Measurements from ENCODE around the gene ZNF787.
A peak's percentile ranks its signal among the peaks of the same experiment; 100 is the strongest.
"Not testable (repeated sequence)": the region's sequence is repeated elsewhere in the genome, so short reads cannot be mapped to it uniquely, and the experiment has no call there.

ZNF787 gene

DNA sequence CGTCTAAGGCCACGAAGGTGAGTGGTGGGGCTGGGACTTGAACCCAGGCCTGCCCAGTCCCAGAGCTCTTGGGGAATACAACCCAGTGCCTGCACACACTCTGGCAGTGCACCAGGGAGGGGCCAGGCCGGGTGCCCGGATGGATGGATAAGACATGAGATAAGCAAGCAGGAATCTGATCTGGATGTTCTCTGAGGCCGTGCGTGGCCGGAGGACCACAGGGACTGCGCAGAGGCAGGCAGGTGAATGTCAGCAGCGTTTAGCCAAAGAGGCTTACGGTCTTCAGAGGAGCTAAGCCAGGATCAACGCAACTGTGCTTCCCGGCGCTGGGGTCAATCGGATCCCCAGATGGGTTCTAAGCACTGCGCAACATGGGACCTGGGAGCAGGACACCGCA lies 1.5 kb downstream of the ZNF787 start:
- no peak for DNase-seq

- DNase-seq: peak; percentile 46
These were observed 2.2 kb downstream of the ZNF787 start for GRCh38 chr19:56118666-56119581.

DNA sequence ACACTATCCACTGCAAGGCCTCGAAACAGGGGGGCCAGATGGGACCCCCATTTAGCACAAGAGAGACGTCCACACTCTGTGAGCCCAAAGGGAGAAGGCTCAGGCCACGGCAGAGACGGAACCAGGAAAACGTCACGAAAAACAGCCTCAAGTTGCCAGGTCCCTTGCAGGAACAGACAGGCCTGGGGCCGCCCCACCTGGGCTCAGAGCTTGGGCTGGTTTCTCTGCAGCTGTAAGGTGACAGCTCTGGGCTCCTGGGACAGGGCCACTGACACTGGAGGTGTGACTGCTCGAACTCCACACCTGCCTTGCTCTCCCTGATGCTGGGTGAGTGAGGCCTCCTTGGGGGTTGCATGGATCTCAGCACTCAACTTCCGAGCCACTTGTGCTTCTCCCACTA lies 3.2 kb downstream of the ZNF787 start:
- no peak for DNase-seq

GRCh38 chr19:56117376-56117884 lies 3.7 kb downstream of the ZNF787 start:
- DNase-seq: no peak

DNA sequence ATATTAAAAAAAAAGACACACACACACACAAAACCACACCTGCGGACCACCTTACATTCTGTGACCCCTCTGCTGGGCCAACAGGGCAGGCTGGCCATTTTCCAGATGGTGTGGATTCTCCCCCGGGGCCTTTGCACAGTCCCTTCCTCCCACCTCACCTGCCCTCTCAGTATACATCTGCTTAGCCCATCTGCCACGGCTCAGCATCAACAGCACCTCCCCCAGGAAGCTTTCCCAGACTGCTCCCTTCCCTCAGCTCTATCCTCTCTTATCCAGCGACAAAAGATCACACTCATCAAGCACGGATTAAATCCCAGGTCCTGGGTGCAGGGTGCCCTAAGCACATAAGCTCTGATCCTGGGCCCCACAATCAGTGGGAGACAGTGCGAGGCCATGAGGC lies 4.5 kb downstream of the ZNF787 start:
- DNase-seq: no peak

GRCh38 chr19:56115490-56115889 lies 5.6 kb downstream of the ZNF787 start:
- DNase-seq: no peak

- no peak for DNase-seq
These were observed 6.4 kb downstream of the ZNF787 start for GRCh38 chr19:56114778-56115110.

DNA sequence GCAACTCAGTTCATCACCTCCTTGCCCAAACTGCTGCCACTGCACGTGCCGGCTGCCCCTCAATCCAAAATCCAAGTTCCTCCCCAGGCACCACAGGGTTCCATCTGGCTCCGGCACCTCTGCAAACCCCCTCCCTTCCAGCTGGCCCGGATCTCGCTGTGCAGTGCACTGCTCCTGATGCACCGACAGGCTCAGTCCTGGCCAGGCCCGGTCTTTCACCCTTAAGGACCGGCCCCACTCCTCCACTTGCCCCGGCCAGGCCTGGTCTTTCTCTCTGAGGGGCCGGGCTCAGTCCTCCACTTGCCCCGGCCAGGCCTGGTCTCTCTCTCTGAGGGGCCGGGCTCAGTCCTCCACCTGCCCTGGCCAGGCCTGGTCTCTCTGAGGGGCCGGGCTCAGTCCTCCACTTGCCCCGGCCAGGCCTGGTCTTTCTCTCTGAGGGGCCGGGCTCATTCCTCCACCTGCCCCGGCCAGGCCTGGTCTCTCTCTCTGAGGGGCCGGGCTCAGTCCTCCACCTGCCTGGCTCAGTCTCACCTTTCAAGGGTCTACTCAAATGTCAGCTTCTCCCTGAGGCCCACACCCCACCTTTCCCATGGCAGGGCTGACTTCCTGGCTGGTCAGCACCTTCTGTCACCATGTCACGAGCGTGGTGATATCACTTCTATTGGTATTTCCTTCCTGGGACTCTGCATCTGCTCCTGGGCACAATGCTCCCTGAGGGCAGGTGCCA lies 6.9 kb downstream of the ZNF787 start:
- DNase-seq: no peak

DNA sequence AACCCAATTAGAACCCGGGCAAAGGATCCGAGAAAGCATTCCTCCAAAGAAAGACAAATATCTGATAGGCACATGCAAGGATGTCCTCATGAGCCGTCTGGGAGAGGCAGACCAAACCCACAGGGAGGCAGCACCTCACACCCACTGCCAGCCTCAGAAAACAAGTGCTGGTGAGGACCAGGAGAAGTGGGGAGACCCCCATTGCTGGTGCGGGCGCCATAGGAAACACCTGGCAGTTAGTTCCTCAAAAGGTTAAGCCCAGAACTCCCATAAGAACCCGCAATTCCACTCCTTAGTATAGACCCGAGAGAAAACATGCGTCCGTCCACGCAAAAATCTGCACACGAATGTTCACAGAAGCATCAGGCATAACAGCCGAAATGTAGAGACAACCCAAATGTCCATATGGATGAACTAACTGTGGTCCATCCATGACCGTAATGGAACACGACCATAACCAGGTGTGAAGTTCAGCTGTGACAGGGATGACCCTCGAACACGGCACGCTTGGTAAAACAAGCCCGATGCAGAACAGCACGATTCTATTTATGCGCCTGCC lies 7.9 kb downstream of the ZNF787 start:
- no peak for DNase-seq

GRCh38 chr19:56112313-56112709 lies 8.8 kb downstream of the ZNF787 start:
- peak; percentile 89 for DNase-seq

DNA sequence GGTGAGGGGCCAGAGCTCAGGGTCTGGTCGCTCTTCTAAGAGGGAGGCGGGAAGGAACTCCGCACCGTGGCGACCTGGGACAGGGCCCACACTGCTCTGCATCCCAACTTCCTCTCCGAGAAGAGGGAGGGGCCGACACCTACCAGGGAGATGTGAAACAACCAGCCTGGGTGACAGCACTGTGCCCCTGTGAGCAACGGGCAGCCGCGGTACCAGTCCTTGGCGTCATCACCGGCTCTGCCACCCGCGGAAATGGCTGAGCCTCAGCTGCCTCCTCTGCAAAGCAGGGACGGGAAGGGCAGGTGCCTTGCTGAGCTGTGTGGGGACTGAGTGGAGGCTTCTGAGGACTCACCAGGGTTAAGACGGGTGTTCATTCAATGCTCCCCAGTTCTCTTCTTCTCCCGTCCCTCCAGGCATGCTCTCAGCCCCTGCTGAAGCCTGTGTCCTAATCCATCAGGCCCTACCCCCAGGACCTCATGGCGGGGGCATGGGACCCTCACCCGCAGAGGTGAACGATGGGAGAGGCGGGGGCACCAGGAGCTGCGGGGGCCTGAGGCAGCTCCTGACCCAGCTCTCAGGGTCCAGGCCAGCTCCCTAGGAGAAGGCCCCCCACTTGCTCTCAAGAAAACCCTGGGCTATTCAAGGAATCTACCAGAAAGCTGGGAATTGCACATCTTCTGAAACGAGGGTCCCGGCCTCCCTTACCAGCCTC lies 9.3 kb downstream of the ZNF787 start:
- peak; percentile 93 for DNase-seq

DNA sequence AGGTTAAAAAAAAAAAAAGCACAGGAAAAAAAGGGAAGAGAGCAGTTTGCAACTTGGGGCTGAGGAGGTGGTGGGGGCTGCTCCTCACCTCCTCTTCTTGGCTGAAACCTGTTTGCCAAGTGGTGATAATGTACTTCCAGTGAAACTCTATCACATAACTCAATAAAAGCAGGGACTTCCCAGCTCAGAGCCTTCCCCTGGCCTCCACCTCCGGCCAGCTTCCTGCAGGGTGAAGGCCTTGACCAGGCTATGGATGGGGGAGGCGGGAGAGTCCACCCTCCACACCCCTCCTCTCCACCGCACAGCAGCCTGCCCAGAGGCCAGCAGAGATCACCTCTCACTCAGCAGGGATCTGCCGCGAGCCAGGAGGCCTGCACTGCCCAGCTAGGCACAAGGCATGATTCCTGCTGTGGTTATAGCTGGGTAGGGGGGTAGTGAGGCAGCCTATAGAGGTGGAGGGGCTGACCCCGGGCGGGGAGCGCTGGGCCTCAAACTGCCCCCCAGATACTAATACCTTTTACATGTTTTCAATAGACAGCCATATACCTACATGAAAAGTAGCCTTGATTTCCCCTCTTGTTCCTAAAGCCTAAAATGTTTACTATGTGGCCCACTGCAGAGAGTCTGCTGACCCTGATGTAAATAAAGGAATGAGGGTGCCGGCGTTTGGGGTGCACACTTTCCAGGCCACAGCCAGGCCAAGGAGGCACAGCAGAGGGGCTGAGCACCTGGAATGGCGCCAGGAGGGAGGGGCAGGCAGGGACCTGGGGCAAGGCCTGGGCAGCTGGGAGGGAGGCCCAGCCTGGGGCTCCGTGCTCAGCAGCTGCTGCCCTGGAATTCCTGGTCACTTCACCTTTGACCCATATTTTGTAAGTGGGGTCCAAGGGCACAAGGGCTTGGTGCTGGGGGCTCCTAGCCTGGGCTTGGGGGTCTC lies 10.3 kb downstream of the ZNF787 start:
- no peak for DNase-seq

- DNase-seq: no peak
These were observed 11.9 kb downstream of the ZNF787 start for GRCh38 chr19:56109226-56109625.

DNA sequence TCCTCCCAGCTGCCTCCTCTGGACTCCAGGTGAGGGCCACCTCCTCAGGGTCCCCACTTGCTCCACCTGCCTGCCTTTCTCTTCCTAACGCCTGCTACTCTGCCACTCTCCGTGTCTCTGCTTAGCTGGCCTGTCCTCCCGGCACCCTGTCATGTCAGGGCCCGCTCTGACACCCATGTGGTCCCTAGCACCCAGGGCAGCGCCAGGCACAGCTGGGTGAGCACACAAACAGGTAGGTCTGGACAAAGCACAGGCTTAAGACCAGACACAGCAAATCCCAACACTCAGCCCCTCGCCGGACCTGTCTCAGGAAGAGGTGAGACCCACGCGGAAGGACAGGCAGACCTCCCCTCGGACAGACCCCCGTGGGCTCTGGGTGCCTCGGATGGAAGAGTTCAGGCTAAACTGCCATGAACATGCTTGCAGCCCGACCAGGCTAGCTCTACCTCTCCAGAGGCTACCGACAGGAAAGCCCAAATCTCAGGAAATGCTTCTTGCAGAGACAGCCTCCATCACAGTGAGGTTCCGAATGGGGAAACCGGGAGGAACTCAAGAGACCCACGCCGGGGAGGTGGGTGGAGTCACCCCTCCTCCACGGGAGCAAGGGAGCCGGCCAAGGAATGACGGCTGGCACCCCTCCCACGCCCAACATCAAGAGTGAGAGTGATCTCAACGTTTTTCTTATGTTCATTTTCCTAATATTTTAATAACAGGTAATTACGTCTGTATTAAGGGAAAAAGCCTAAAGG lies 12.5 kb downstream of the ZNF787 start:
- no peak for DNase-seq

GRCh38 chr19:56107626-56108351 lies 13.3 kb downstream of the ZNF787 start:
- no peak for DNase-seq

DNA sequence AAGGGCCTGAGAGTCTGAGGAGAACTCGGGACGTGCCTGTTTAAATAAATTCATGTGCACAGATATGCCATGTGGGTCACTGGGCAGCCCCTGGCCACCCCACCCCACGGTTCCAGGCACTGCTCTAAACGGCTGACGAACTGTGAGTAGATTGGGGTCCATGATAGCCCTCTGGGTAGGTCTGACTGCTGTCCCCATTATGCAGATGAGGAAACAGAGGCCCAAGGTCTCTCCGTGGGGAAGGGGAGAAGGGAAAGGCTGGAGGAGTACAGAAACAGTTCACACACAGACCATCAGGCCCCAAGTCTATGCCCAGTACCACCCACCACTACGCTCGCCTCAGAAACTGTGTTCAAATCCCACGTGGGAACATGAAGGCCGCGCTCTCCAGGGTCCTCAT lies 14.1 kb downstream of the ZNF787 start:
- no peak for DNase-seq

DNA sequence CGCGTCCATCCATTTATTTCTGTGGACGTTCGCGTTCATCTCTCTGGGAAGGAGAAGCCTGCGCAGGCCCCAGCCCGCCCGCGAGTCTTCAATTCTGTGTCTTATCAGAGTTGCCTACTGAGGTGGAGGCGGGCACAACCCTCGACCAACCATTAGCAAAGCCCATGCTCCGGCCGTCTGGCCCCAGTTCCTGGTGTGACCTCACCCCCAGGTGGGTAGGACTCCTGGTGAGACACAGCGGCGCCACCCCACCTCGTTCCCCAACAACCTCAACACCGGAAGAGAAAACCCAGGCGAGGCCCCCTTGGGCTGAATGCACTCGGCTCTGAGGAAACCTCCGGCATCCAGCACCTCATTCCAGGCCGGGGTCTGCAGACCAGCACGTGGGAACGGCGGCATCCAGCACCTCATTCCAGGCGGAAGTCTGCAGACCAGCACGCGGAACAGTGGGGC lies 14.7 kb downstream of the ZNF787 start:
- DNase-seq: no peak

DNA sequence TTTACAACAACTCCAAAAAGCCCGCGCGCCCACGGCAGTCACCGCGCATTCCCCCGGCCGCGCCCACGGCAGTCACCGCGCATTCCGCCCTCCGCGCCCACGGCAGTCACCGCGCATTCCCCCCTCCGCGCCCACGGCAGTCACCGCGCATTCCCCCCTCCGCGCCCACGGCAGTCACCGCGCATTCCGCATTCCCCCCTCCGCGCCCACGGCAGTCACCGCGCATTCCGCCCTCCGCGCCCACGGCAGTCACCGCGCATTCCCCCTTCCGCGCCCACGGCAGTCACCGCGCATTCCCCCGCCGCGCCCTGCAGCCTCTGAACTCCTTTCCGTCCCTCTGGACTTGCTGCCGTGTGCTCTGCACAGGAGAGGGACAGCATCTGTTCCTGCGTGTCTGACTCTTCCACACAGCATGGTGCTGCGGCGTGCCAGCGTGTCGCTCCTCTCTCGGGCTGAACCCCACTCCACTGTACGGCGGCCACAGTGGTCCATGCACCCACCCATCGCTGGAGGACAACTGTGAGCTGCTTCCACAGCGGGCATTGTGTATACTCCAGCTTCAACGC lies 15.2 kb downstream of the ZNF787 start:
- DNase-seq: not testable (repeated sequence)

DNA sequence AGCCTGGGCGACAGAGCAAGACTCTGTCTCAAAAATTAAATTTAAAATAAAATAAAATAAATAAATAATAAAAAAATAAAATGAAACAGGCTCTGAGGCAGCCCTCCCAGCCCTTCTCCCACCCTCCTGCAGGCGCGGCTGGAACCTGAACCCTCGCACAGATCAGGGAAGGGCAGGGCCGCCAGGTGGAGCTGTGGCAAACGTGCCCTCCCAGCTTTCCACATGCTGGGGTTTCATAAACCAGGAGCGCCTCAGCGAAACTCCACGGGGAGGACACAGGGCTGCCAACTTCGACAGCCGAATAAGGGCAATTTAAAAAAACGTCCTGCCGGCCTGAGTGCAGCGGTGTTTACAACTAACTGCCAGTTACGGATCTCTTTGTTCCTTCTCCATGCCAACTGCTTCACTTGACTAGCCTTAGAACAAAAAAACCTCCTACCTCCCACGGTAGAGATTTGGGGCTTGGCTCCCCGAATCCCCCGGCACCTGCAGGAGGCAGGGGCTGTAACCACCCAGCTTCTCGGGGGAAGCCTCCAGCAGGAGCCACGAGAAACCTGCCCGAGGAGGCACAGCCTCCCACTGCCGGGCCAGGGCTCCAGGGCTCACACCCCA lies 15.9 kb downstream of the ZNF787 start:
- DNase-seq: no peak

- DNase-seq: no peak
These were observed 16.7 kb downstream of the ZNF787 start for GRCh38 chr19:56104423-56104822.

Data from RPMI8226 (cell line).